NCI-H2081 treated with DMSO at 0.1 percent for 48 hours (cell line): ENCODE measurements around the gene NPR2.

Source experiments
- DNase-seq: peaks from one replicate; lab custom pipeline; 2025; lab: John Stamatoyannopoulos, UW

The NPR2 gene

DNA sequence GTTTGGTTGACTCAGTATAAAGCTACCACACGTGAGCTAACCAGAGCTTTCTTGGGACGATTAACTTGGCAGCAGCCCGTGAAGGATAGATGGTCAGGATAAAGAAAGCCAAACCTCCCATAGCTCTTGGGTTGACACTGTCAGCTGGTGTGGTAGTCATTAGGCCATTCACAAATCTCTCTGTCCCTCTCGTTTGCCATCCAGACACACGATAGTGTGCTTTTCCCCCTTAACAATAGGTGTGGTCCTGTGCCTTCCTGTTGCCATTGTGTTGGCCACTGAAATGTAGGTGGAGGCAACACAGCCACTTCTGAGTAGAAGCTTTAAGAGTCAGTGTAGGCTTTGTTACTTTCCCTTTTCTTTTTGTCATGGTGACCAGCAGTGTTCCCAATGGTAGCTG, 67.1 kb downstream of the NPR2 start:
- no peak for DNase-seq
